Right ventricle myocardium superior (tissue), 1 donor: Measurements from ENCODE around the gene GFER. TPM values are rescaled to one million over a fixed set of nuclear protein-coding genes. Genes with fewer than 3 reads are reported as not detected.
"Not testable (repeated sequence)": the region's sequence is repeated elsewhere in the genome, so short reads cannot be mapped to it uniquely, and the experiment has no call there.

Source experiments
- ATAC-seq: fragments of 200-7000 bp; cut with Tn5 transposase; one replicate; pipeline ENCODE4 v1.9.1; 2020; ENCODE audit warnings: mild to moderate bottlenecking; ENCODE audit not compliant: poor library complexity
- DNase-seq: peaks from one replicate; pipeline ENCODE4 v3.0.0-alpha.2; 2020
- intact Hi-C: fragments of 100-400 bp; cut with DNase I; formaldehyde crosslinking; loops from one replicate; pipeline ENCODE4 v1.11.2; 2022
- long read RNA-seq: library from polyadenylated mRNA; unstranded; transcript quantifications from one replicate; pipeline ENCODE4 v2.0.0, GENCODE V29; 2021
- total RNA-seq: library from RNA; stranded (reverse); fragmentation: NEBNext Ultra II Directional; extraction: Animal tissue kit (Norgen Biotek cat#: 25700); gene quantifications from one replicate; pipeline ENCODE4 v1.2.1, GENCODE V29; 2021
- donor health status: DM: no; HTN: yes; CAD: no; lungs with severe emphysema.

GFER gene
- total RNA-seq = 28.3 TPM
- long read RNA-seq, transcript GFER-203 (2 exons, 1,365 nt) = minor isoform, 8 of 28 reads
- long read RNA-seq, transcript GFER-201 (3 exons, 2,345 nt) = major isoform, 19 of 28 reads
- long read RNA-seq, partial matches to known transcripts = 0 of 28 reads
- long read RNA-seq, other reads (novel, unspliced or antisense) = 1 of 28 reads

- peak; percentile 95 for DNase-seq
- intact Hi-C loops = no loop called here
- ATAC-seq = peak; percentile 96
These were observed at the start of gene GFER for GRCh38 chr16:1983544-1984346. Gene GFER (plus strand): TSS chr16:1984193. CDS start chr16:1984219, 26 bp downstream.

DNA sequence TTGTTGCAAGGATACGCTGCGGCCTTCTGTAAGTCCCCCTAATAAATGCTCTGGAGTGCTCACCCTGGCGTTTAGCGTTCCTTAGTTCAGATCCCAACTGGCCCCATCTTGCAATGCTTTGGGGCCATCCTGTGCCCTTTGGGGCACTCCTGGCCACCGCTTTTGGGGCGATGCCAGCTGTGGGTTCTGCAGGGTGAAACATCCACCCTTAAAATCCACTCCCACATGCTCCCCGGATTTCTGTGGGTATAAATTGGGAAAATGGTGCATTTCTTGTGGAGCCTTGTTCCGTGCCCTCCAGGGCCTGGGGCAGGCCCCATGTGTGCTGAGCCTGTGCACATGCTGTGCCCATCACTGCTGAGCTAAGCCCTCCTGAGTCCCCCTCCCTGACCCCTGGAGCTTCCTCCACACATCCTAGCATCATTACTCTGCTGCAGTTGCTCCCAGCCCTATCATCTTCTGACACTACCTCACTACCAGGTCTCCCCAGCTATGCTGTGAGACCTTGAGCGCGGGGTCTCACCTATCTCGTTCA lies 47.0 kb upstream of the GFER start:
- ATAC-seq (no peak), DNase-seq (no peak)
- intact Hi-C loops = no loop called here

- intact Hi-C loops = no loop called here
- DNase-seq (peak; percentile 69), ATAC-seq (no peak)
These were observed 45.7 kb upstream of the GFER start for GRCh38 chr16:1938316-1938715.

- DNase-seq = peak; percentile 37
- intact Hi-C loops = no loop called here
- ATAC-seq = no peak
These were observed 45.1 kb upstream of the GFER start for GRCh38 chr16:1938910-1939309.

GRCh38 chr16:1939833-1940232 lies 44.2 kb upstream of the GFER start:
- intact Hi-C loops, ATAC-seq, DNase-seq: not testable (repeated sequence)

DNA sequence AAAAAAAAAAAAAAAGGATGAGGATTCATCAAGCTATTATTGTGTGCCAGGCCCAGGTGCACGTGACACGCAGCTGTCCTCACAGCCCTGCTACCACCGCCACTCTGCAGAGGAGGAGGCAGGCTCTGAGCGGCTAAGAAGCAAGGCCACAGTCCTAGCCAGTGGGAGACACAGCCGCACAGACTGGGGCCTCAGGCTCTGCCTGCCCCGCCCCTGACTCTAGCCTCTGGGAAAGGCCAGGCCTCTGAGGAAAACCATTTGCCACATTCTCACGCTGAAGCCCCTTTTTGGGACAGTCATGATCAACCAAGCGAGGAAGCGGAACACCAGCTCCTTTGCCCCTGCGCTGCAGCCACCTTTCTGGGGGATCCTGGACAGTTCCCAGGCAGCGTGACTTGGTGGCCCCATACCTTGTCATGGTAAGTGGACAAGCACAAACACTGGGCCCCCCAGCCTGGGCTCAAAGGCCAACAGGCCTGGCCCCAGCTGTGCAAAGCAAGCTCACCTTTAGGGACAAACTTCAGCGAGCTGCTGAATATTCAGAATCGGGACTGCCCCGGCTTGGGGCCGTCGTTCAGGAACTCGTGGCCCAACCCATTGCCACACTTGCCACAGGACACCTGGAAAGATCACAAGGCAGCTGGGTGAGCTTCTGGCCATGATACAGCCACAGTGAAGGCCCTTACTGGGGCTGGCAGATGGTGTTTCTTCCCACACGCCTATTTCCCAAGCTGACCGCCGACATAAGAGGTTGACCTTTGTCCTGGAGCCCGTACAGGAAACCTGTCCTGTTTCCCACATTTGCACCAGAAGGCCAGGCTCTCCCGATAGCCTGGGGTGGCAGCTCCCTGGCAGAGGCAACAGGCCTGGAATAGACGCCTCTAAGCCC lies 43.5 kb upstream of the GFER start:
- no peak for ATAC-seq
- DNase-seq = peak; percentile 30
- intact Hi-C loops = no loop called here

DNA sequence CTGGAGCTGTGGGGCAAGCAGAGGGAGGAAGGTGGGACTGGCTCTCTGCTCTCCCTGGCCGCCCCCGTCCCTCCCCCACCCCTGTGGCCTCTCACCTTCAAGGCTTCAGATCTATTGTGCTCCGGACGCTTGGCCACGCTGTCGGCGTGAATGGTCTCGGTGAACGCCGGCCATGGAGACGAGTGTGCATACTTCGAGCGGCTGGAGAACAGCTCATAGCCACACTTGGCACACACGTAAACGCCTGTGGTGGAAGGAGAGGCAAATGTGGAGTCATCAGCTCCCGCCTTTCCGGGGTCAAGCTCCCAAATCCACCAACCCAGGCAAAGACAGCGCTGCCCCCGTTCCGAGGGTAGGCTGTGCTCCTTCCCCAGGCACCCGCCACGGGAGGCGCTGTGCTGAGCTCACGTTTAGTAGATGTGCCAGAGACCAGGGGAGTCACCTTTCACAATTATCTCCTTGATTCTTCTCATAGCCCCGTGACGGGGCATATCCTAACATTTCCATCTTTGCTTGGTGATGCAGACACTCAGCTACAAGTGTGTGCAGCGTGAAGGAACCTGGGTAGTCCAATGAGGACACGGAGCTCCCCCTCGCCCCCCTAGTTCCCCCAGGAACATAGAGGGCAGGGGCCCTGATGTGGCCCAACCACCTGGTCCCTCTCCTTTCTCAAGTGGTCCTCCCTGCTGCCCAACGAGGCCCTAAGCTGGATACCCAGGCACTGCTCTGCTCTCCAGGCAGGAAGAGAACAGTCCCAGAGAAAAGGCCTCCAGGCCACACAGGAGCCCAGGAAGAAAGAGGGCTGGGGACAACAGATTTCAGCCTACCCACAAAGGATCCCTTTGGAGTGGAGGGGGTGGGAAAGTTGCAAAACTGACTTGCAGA lies 42.6 kb upstream of the GFER start:
- intact Hi-C loops = no loop called here
- ATAC-seq (no peak), DNase-seq (peak; percentile 42)

- intact Hi-C loops = no loop called here
- ATAC-seq = peak; percentile 3
- DNase-seq = peak; percentile 52
These were observed 41.8 kb upstream of the GFER start for GRCh38 chr16:1942047-1942809.

DNA sequence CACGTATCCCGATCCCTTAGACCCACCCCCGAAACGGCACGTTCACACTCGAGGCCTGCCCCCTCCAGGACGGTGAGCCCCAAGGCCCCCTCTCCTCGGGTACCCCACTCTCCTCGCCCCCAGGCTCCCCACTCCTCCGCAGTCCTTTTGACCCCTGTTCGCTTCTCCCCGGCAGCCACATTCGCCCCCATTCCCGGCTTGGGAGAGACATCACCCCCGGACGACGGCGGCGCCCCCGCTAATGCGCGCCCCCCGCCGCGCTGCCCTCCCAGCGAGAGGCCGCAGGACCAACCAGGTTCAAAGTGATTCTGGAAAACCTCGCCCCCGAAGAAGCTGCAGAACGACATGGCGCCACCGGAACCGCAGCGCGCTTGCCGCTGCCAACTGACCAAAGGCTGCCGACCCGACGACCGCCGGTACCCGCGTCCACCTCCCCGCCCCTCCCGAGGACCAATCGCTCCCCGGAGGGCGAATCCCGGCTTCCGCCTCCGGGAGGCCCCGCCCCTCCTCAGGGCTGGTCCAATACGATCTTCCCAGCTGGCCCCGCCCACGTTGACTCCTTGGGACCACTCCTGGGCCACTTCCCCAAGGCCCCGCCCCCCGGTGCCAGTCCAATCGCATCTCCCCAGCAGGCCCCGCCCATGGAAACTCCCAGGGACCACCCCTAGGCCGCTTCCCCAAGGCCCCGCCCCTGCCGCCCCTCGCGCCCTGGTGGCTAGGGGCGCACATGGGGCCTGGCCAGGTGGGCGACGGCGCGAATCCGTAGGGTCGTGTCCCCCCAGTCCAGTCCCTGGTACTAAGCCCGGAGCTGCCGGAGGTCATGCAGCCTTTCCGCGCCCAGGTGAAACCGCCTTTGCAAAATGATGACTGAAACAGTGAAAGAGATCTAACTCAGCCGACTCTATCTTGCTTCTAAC lies 40.9 kb upstream of the GFER start, which contains the start of gene MSRB1:
Gene MSRB1, minus strand, starts transcription at position 390 of the 917 bp plus-strand sequence. Its CDS starts 43 bp downstream, at position 347.
- intact Hi-C loops = no loop called here
- DNase-seq (peak; percentile 100), ATAC-seq (peak; percentile 91)

DNA sequence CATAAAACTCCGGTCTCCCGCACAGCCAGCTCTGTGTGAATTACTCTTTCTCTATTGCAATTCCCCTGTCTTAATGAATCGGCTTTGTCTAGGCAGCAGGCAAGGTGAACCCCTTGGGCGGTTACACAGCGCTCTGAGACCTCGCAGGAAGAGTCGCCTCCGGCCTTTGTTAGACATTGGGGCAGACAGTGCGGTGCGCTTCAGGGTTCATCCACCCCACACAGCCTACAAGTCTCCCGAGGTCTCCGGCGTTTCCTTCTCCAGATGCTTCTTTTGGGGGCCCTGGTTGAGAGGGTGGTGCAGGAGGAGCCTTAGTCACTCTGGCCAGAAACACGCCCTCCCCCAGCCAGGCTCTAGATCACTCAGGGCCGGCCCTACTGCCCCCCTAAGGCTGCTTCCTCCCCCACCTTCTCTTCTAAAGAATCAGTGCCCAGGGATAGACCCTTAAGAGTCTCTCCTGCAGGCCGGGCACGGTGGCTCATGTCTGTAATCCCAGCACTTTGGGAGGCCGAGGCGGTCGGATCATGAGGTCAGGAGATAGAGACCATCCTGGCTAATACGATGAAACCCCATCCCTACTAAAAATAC lies 39.3 kb upstream of the GFER start:
- peak; percentile 35 for DNase-seq
- intact Hi-C loops = no loop called here
- ATAC-seq = no peak

- no peak for DNase-seq
- intact Hi-C loops = no loop called here
- ATAC-seq = no peak
These were observed 38.2 kb upstream of the GFER start for GRCh38 chr16:1945559-1946391.

DNA sequence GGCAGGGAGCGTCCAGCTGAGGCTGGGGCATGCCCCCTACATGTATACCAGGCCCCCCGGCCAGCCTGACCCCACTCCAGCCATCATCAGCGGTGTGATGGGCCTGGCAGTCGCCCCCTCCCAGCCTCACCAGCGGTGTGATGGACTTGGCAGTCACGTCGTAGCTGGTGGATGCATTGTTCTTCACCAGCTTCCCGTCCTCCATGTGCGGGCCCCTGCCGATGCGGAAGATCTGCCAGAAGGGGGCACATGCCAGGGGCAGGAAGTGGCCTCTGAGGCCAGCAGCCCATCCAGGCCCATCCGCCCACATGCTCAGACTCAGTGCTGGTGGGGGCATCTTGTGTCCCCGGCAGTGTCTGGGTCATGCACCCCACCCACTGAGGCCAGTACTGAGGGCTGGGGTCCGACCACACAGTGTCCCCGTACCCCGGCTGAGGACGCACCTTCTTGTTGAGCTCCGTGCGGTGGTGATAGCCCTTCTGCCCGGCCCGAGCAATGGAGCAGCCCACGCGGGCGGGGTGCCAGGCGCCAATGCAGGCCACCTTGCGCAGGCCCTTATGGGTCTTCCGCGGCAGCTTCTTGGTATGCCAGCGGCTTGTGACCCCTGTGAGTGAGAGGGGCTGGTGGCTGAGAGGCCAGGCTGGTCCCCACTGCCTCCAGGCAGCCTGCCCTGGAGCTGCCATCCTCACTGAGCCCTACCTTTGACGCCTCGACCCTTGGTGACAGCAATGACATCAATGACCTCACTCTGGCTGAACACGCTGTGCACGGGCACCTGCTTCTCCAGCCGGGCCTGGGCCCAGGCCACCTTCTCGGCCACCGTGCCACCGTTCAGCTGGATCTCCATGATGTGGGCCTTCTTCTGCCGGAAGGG lies 37.3 kb upstream of the GFER start:
- ATAC-seq (no peak), DNase-seq (peak; percentile 39)
- intact Hi-C loops = no loop called here

- ATAC-seq = no peak
- no peak for DNase-seq
- intact Hi-C loops = no loop called here
These were observed 36.7 kb upstream of the GFER start for GRCh38 chr16:1947369-1947670.

- DNase-seq (no peak), ATAC-seq (no peak)
- intact Hi-C loops = no loop called here
These were observed 34.5 kb upstream of the GFER start for GRCh38 chr16:1949507-1949906.
